HFFc6 (cell line): Measurements from ENCODE around the gene CAMK4. TPM values are rescaled to one million over a fixed set of nuclear protein-coding genes. Genes with fewer than 3 reads are reported as not detected.

Source experiments
- DNase-seq: peaks from one replicate; pipeline ENCODE4 v3.0.0-alpha.2; 2018
- H3K27ac Mint-ChIP-seq: 2 replicates; pipeline ENCODE4 v1.8.0; 2020; ENCODE audit warnings: mild to moderate bottlenecking, mixed read lengths
- H3K27me3 Mint-ChIP-seq: 2 replicates; pipeline ENCODE4 v1.8.0; 2021; ENCODE audit warnings: mild to moderate bottlenecking, moderate library complexity, mixed read lengths; ENCODE audit not compliant: insufficient read depth
- H3K36me3 Mint-ChIP-seq: 2 replicates; pipeline ENCODE4 v1.8.0; 2021; ENCODE audit warnings: low read depth, mixed read lengths
- H3K4me1 Mint-ChIP-seq: 2 replicates; pipeline ENCODE4 v1.8.0; 2020; ENCODE audit warnings: low read depth, mixed read lengths
- H3K4me3 Mint-ChIP-seq: 2 replicates; pipeline ENCODE4 v1.8.0; 2020; ENCODE audit warnings: mild to moderate bottlenecking, moderate library complexity, mixed read lengths
- H3K9me3 Mint-ChIP-seq: 2 replicates; pipeline ENCODE4 v1.8.0; 2020; ENCODE audit warnings: mild to moderate bottlenecking, mixed read lengths
- CTCF ChIP-seq: fragments of 200-600 bp; sonication (generic); IDR thresholded peaks from 2 replicates; pipeline ENCODE4 v1.5.0; 2021; ENCODE audit warnings: antibody characterized with exemption, mild to moderate bottlenecking
- total RNA-seq, 6 experiments: library from RNA; stranded (reverse); fragmentation: NEBNext Ultra II Directional; extraction: Animal tissue kit (Norgen Biotek cat#: 25700); gene quantifications; 2 replicates in 1 of 6; 3 replicates in 5 of 6; pipeline ENCODE4 v1.2.3, GENCODE V29; 2021

The CAMK4 gene
- total RNA-seq, 6 experiments from 2014 or later: 3.8 to 5.7 (median 4.4) TPM

- no peaks in the 10 kb centered on the region for H3K9me3 Mint-ChIP-seq
- DNase-seq: no peak
- no peak for TF ChIP-seq CTCF
- H3K4me3 Mint-ChIP-seq: no peak overlapping the region
- peaks cover 12% of the 10 kb centered on the region for H3K4me1 Mint-ChIP-seq
- H3K27me3 Mint-ChIP-seq: no peaks in the 10 kb centered on the region
- H3K27ac Mint-ChIP-seq: peak overlapping the region; percentile 75
- H3K36me3 Mint-ChIP-seq: peaks cover 26% of the 10 kb centered on the region
These were observed 270.3 kb downstream of the CAMK4 start for GRCh38 chr5:111494355-111494999.

- DNase-seq: no peak
- H3K4me3 Mint-ChIP-seq: no peak overlapping the region
- H3K27ac Mint-ChIP-seq: no peak overlapping the region
- peaks cover 12% of the 10 kb centered on the region for H3K4me1 Mint-ChIP-seq
- H3K27me3 Mint-ChIP-seq: no peaks in the 10 kb centered on the region
- H3K9me3 Mint-ChIP-seq: no peaks in the 10 kb centered on the region
- H3K36me3 Mint-ChIP-seq: peaks cover 30% of the 10 kb centered on the region
- TF ChIP-seq CTCF: no peak
These were observed 271.0 kb downstream of the CAMK4 start for GRCh38 chr5:111495159-111495558.

GRCh38 chr5:111498346-111498745, 274.2 kb downstream of the CAMK4 start:
- DNase-seq: no peak
- peaks cover 20% of the 10 kb centered on the region for H3K4me1 Mint-ChIP-seq
- H3K27ac Mint-ChIP-seq: no peak overlapping the region
- H3K4me3 Mint-ChIP-seq: no peak overlapping the region
- H3K27me3 Mint-ChIP-seq: no peaks in the 10 kb centered on the region
- H3K36me3 Mint-ChIP-seq: peaks cover 36% of the 10 kb centered on the region
- no peaks in the 10 kb centered on the region for H3K9me3 Mint-ChIP-seq
- TF ChIP-seq CTCF: no peak

- H3K27me3 Mint-ChIP-seq: no peaks in the 10 kb centered on the region
- H3K4me1 Mint-ChIP-seq: peaks cover 37% of the 10 kb centered on the region
- no peak for DNase-seq
- no peak overlapping the region for H3K4me3 Mint-ChIP-seq
- H3K36me3 Mint-ChIP-seq: peaks cover 24% of the 10 kb centered on the region
- TF ChIP-seq CTCF: no peak
- H3K27ac Mint-ChIP-seq: no peak overlapping the region
- H3K9me3 Mint-ChIP-seq: no peaks in the 10 kb centered on the region
These were observed 278.8 kb downstream of the CAMK4 start for GRCh38 chr5:111502956-111503355.

GRCh38 chr5:111505096-111505495, 280.9 kb downstream of the CAMK4 start:
- Mint-ChIP-seq H3K27me3 (no peaks in the 10 kb centered on the region), H3K27ac (no peak overlapping the region), H3K36me3 (peaks cover 13% of the 10 kb centered on the region; the same call in 1 of the 2 replicates), H3K9me3 (no peaks in the 10 kb centered on the region), H3K4me3 (no peak overlapping the region), H3K4me1 (peaks cover 35% of the 10 kb centered on the region)
- DNase-seq: no peak
- TF ChIP-seq CTCF: no peak

- Mint-ChIP-seq H3K4me1 (peaks cover 52% of the 10 kb centered on the region), H3K4me3 (no peak overlapping the region), H3K9me3 (no peaks in the 10 kb centered on the region), H3K27me3 (no peaks in the 10 kb centered on the region), H3K36me3 (peaks cover 7% of the 10 kb centered on the region; the same call in 1 of the 2 replicates), H3K27ac (no peak overlapping the region)
- no peak for DNase-seq
- no peak for TF ChIP-seq CTCF
These were observed 283.1 kb downstream of the CAMK4 start for GRCh38 chr5:111507276-111507675.
